PC-3 (cell line): ENCODE measurements around the gene BMP2K. TPM values are rescaled to one million over a fixed set of nuclear protein-coding genes. Genes with fewer than 3 reads are reported as not detected.
A peak's percentile ranks its signal among the peaks of the same experiment; 100 is the strongest.

Experiments used
- ATAC-seq: fragments of 200-7000 bp; cut with Tn5 transposase; 2 replicates; pipeline ENCODE4 v1.9.1; 2020; ENCODE audit warnings: mild to moderate bottlenecking, moderate library complexity
- BruUV-seq: library from RNA; stranded (reverse); fragments of 400-500 nt; replicated peaks from 2 replicates; lab custom pipeline; 2021; lab: Mats Ljungman, UMichigan
- CTCF ChIA-PET: fragments of 300-600 bp; sonication (Branson Sonifier 250); formaldehyde crosslinking; loops from one replicate; lab custom pipeline; 2022; ENCODE audit warnings: antibody characterized with exemption; lab: Charles Lee
- POLR2A ChIA-PET: fragments of 300-600 bp; sonication (Branson Sonifier 250); formaldehyde crosslinking; loops from one replicate; lab custom pipeline; 2022; ENCODE audit warnings: antibody characterized with exemption; ENCODE audit not compliant: unreplicated experiment; lab: Charles Lee
- DNase-seq: peaks from one replicate; pipeline ENCODE4 v3.0.0-alpha.2; 2015
- H2AFZ ChIP-seq: fragments of 300-600 bp; sonication (generic); 2 replicates; pipeline ENCODE4 v1.6.0; 2016; ENCODE audit warnings: antibody characterized with exemption, low read length
- H3F3A ChIP-seq: fragments of 300-600 bp; sonication (generic); one replicate; pipeline ENCODE4 v1.6.0; 2017; ENCODE audit warnings: antibody characterized with exemption, low read length, control low read depth, mild to moderate bottlenecking; ENCODE audit not compliant: unreplicated experiment
- H3K27ac ChIP-seq: fragments of 300-600 bp; sonication (generic); 2 replicates; pipeline ENCODE4 v1.5.1; 2016; ENCODE audit warnings: mild to moderate bottlenecking, low read length
- H3K27me3 ChIP-seq: fragments of 300-600 bp; sonication (generic); 2 replicates; pipeline ENCODE4 v1.6.1; 2016; ENCODE audit warnings: low read length, mixed read lengths
- H3K36me3 ChIP-seq: fragments of 300-600 bp; sonication (generic); 2 replicates; pipeline ENCODE4 v1.6.1; 2016; ENCODE audit warnings: low read depth, mixed run types, low read length, mixed read lengths
- H3K4me1 ChIP-seq: fragments of 300-600 bp; sonication (generic); 2 replicates; pipeline ENCODE4 v1.5.1; 2016; ENCODE audit warnings: low read length; ENCODE audit not compliant: insufficient read depth
- H3K4me2 ChIP-seq: fragments of 300-600 bp; sonication (generic); 2 replicates; pipeline ENCODE4 v1.6.0; 2016; ENCODE audit warnings: low read length
- H3K4me3 ChIP-seq: fragments of 300-600 bp; sonication (generic); 2 replicates; pipeline ENCODE4 v1.5.1; 2016; ENCODE audit warnings: mild to moderate bottlenecking, low read length, mixed read lengths
- H3K79me2 ChIP-seq: fragments of 300-600 bp; sonication (generic); 2 replicates; pipeline ENCODE4 v1.6.1; 2017; ENCODE audit warnings: low read length, mixed read lengths
- H3K9ac ChIP-seq: fragments of 300-600 bp; sonication (generic); 2 replicates; pipeline ENCODE4 v1.6.0; 2016; ENCODE audit warnings: mild to moderate bottlenecking, low read length
- H3K9me2 ChIP-seq: fragments of 300-600 bp; sonication (generic); replicated peaks from 2 replicates; pipeline ENCODE4 v1.6.1; 2016; ENCODE audit warnings: mixed run types, low read length, mixed read lengths
- H3K9me3 ChIP-seq: fragments of 300-600 bp; sonication (generic); 2 replicates; pipeline ENCODE4 v1.6.1; 2016; ENCODE audit warnings: low read length, mixed read lengths
- H4K20me1 ChIP-seq: fragments of 300-600 bp; sonication (generic); 2 replicates; pipeline ENCODE4 v1.6.1; 2016; ENCODE audit warnings: low read length, mixed read lengths
- EZH2 ChIP-seq: fragments of 300-600 bp; sonication (generic); IDR thresholded peaks from one replicate; pipeline ENCODE4 v1.6.1; 2017; ENCODE audit warnings: antibody characterized with exemption, mild to moderate bottlenecking, low read length; ENCODE audit not compliant: unreplicated experiment
- EZH2phosphoT487 ChIP-seq: fragments of 300-600 bp; sonication (generic); IDR thresholded peaks from 2 replicates; pipeline ENCODE4 v1.6.1; 2018; ENCODE audit warnings: mild to moderate bottlenecking, antibody characterized with exemption, low read length, borderline replicate concordance
- intact Hi-C: fragments of 100-400 bp; cut with micrococcal nuclease; formaldehyde crosslinking; loops from 2 replicates; pipeline ENCODE4 v1.9.0; 2023
- total RNA-seq: library from RNA; depleted of rRNA; stranded (reverse); fragments of >200 nt; gene quantifications from 2 replicates; pipeline ENCODE4 v1.2.3, GENCODE V29; 2014
- TF ChIP-seq, protein P1 (sequence below): fragments of 300-600 bp; sonication (generic); conservative IDR thresholded peaks from 2 replicates; pipeline ENCODE4 v1.5.1; 2017; ENCODE audit warnings: antibody characterized with exemption, low read depth, mild to moderate bottlenecking, low read length

The BMP2K gene
- total RNA-seq, 1 experiment from 2014 or later = 24.5 TPM

DNA sequence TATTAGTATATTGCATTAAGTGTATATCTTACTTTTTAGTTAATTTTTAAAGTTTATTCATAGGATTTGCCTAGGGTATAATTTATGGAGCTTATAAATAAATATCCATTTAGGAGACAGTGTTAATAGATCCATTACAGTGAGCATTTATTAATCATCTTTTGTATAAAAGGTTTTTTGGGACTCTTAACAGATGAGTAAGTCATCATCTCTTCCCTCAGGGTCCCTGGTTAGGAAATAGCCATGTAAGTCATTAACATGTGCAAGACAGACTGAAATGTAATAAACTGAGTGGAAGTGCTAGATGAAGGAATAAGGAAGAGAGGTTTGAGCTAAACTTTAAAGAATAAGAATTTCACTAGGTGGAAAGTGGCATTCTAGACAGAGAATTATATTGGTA is 93.9 kb downstream of the BMP2K start:
- DNase-seq = no peak
- no peaks in the 10 kb centered on the region for H4K20me1 ChIP-seq
- no TSS peak for BruUV-seq
- H3K9ac ChIP-seq = no peak overlapping the region
- H3K4me2 ChIP-seq = no peak overlapping the region
- H3K4me1 ChIP-seq = no peaks in the 10 kb centered on the region
- ChIA-PET POLR2A (no interaction called here), CTCF (no interaction called here)
- no peaks in the 10 kb centered on the region for H3F3A ChIP-seq
- TF ChIP-seq, protein P1, sequence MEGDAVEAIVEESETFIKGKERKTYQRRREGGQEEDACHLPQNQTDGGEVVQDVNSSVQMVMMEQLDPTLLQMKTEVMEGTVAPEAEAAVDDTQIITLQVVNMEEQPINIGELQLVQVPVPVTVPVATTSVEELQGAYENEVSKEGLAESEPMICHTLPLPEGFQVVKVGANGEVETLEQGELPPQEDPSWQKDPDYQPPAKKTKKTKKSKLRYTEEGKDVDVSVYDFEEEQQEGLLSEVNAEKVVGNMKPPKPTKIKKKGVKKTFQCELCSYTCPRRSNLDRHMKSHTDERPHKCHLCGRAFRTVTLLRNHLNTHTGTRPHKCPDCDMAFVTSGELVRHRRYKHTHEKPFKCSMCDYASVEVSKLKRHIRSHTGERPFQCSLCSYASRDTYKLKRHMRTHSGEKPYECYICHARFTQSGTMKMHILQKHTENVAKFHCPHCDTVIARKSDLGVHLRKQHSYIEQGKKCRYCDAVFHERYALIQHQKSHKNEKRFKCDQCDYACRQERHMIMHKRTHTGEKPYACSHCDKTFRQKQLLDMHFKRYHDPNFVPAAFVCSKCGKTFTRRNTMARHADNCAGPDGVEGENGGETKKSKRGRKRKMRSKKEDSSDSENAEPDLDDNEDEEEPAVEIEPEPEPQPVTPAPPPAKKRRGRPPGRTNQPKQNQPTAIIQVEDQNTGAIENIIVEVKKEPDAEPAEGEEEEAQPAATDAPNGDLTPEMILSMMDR = no peak
- TF ChIP-seq EZH2phosphoT487 = no peak
- TF ChIP-seq EZH2 = no peak
- H3K9me3 ChIP-seq = no peaks in the 10 kb centered on the region
- no peak overlapping the region for H3K27ac ChIP-seq
- no peak overlapping the region for H2AFZ ChIP-seq
- H3K36me3 ChIP-seq = peaks cover 12% of the 10 kb centered on the region; the same call in 1 of the 2 replicates
- no peaks in the 10 kb centered on the region for H3K27me3 ChIP-seq
- H3K4me3 ChIP-seq = no peak overlapping the region
- no peaks in the 10 kb centered on the region for H3K79me2 ChIP-seq
- ATAC-seq = no peak
- no peaks in the 10 kb centered on the region for H3K9me2 ChIP-seq
- intact Hi-C loops = no loop called here

DNA sequence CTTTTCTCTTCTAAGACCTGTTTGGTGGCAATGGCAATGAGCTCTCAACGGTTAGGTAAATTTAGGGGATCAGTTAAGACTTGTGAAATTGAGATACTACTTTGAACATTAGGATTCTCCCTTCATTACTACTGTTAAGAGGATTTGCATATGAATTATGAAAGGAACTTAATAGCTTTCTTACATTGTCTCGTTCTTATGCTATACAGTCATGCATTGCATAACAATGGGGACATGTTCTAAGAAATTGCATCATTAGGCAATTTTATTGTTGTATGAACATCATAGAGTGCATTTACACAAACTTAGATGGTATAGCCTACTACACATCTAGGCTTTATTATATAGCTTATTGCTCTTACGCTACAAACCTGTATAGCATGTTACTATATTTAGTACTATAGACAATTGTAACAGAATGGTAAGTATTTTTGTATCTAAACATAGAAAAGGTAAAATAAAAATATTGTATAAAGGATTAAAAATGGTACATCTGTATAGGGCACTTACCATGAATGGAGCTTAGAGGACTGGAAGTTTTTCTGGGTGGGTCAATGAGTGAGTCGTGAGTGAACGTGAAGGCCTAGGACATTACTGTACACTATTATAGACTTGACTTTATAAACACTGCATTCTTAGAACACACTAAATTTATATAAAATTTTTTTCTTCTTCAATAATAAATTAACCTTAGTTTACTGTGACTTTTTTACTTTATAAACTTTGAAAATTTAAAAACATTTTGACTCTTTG is 100.6 kb downstream of the BMP2K start:
- Histone ChIP-seq H2AFZ (no peak overlapping the region), H3K27me3 (no peaks in the 10 kb centered on the region), H3K27ac (no peak overlapping the region), H3K9me3 (no peaks in the 10 kb centered on the region), H3F3A (no peaks in the 10 kb centered on the region), H3K9ac (no peak overlapping the region), H3K4me1 (no peaks in the 10 kb centered on the region), H3K36me3 (peaks cover 12% of the 10 kb centered on the region; the same call in 1 of the 2 replicates), H4K20me1 (no peaks in the 10 kb centered on the region), H3K79me2 (no peaks in the 10 kb centered on the region), H3K4me2 (no peak overlapping the region), H3K4me3 (no peak overlapping the region), H3K9me2 (no peaks in the 10 kb centered on the region)
- TF ChIP-seq, protein P1 = no peak
- TF ChIP-seq EZH2 (no peak), EZH2phosphoT487 (no peak)
- ATAC-seq (peak; percentile 42; the same call in 1 of the 2 replicates), DNase-seq (no peak)
- no TSS peak for BruUV-seq
- POLR2A ChIA-PET = no interaction called here
- intact Hi-C loops = no loop called here
- CTCF ChIA-PET = interaction anchor here (0.6 kb wide), 1 partner anchor 264 kb away, joined by 3 read pairs; no protein-coding TSS in a partner anchor

DNA sequence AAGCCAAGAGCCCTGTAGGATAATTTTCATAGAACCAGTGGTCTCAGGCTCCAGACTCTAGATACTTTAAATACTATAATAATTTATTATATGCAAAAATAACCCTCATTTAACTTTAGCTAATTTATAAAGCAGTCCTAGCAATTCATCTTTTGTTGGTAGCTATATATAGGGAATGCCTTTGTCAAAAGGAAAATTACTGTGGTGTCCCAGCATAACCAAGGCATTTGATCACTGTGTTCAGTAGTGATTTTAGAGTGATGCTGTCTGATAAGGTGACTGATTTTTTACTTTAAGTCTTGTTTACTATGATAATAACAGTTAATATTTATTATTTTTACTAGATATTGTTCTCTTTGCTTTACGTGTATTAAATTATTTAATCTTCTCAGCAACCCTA is 101.9 kb downstream of the BMP2K start:
- intact Hi-C loops = no loop called here

More for the DNA sequence above, 101.9 kb downstream of the BMP2K start:
- Histone ChIP-seq H3K27me3 (no peaks in the 10 kb centered on the region), H3K9ac (no peak overlapping the region), H3K4me2 (no peak overlapping the region), H4K20me1 (no peaks in the 10 kb centered on the region), H2AFZ (no peak overlapping the region), H3K9me2 (no peaks in the 10 kb centered on the region), H3K4me3 (no peak overlapping the region), H3K79me2 (no peaks in the 10 kb centered on the region), H3K9me3 (no peaks in the 10 kb centered on the region), H3K27ac (no peak overlapping the region), H3F3A (no peaks in the 10 kb centered on the region), H3K4me1 (no peaks in the 10 kb centered on the region), H3K36me3 (peaks cover 5% of the 10 kb centered on the region; the same call in 1 of the 2 replicates)
- ATAC-seq = no peak
- CTCF ChIA-PET = no interaction called here
- TF ChIP-seq, protein P1 = no peak
- TF ChIP-seq EZH2 (no peak), EZH2phosphoT487 (no peak)
- no peak for DNase-seq
- BruUV-seq = no TSS peak
- POLR2A ChIA-PET = no interaction called here
